GM23248 (cell line): ENCODE results near the gene GJC3. TPM values are rescaled to one million over a fixed set of nuclear protein-coding genes. Genes with fewer than 3 reads are reported as not detected.

ENCODE experiments used
- DNase-seq: peaks from one replicate; pipeline ENCODE4 v3.0.0-alpha.2; 2015
- H2AFZ ChIP-seq: fragments of 200-600 bp; sonication (generic); 2 replicates; pipeline ENCODE4 v1.6.1; 2016; ENCODE audit warnings: antibody characterized with exemption
- H3F3A ChIP-seq: fragments of 200-600 bp; sonication (generic); 2 replicates; pipeline ENCODE4 v1.6.1; 2016; ENCODE audit warnings: mild to moderate bottlenecking, antibody characterized with exemption, mixed run types; ENCODE audit not compliant: insufficient read depth
- H3K27ac ChIP-seq: fragments of 200-600 bp; sonication (generic); 2 replicates; pipeline ENCODE4 v1.5.1; 2016; ENCODE audit warnings: mild to moderate bottlenecking
- H3K27me3 ChIP-seq: fragments of 200-600 bp; sonication (generic); replicated peaks from 2 replicates; pipeline ENCODE4 v1.6.1; 2016; ENCODE audit warnings: mild to moderate bottlenecking; ENCODE audit not compliant: insufficient read depth
- H3K36me3 ChIP-seq: fragments of 200-600 bp; sonication (generic); 2 replicates; pipeline ENCODE4 v1.6.1; 2016; ENCODE audit warnings: low read depth, mild to moderate bottlenecking
- H3K4me1 ChIP-seq: fragments of 200-600 bp; sonication (generic); 2 replicates; pipeline ENCODE4 v1.6.1; 2016; ENCODE audit warnings: mild to moderate bottlenecking; ENCODE audit not compliant: insufficient read depth
- H3K4me2 ChIP-seq: fragments of 200-600 bp; sonication (generic); one replicate; pipeline ENCODE4 v1.6.1; 2016; ENCODE audit warnings: mild to moderate bottlenecking; ENCODE audit not compliant: unreplicated experiment
- H3K4me3 ChIP-seq: fragments of 200-600 bp; sonication (generic); 2 replicates; pipeline ENCODE4 v1.5.1; 2016; ENCODE audit warnings: mild to moderate bottlenecking
- H3K79me2 ChIP-seq: fragments of 200-600 bp; sonication (generic); 2 replicates; pipeline ENCODE4 v1.6.1; 2016; ENCODE audit warnings: mild to moderate bottlenecking; ENCODE audit not compliant: insufficient read depth
- H3K9ac ChIP-seq: fragments of 200-600 bp; sonication (generic); 2 replicates; pipeline ENCODE4 v1.6.1; 2016; ENCODE audit warnings: mild to moderate bottlenecking
- H3K9me2 ChIP-seq: fragments of 200-600 bp; sonication (generic); 2 replicates; pipeline ENCODE4 v1.6.1; 2016; ENCODE audit warnings: mixed run types, mild to moderate bottlenecking, moderate library complexity; ENCODE audit not compliant: insufficient read depth
- H3K9me3 ChIP-seq: fragments of 200-600 bp; sonication (generic); one replicate; pipeline ENCODE4 v1.6.1; 2017; ENCODE audit warnings: low read depth
- H4K20me1 ChIP-seq: fragments of 200-600 bp; sonication (generic); 2 replicates; pipeline ENCODE4 v1.6.0; 2016; ENCODE audit not compliant: insufficient read depth
- EZH2 ChIP-seq: fragments of 200-600 bp; sonication (generic); IDR thresholded peaks from 2 replicates; pipeline ENCODE4 v1.6.1; 2018; ENCODE audit warnings: antibody characterized with exemption, mild to moderate bottlenecking; ENCODE audit not compliant: insufficient read depth, poor library complexity, severe bottlenecking
- EZH2phosphoT487 ChIP-seq: fragments of 200-600 bp; sonication (generic); IDR thresholded peaks from 2 replicates; pipeline ENCODE4 v1.6.1; 2018; ENCODE audit warnings: antibody characterized with exemption, moderate library complexity, mild to moderate bottlenecking, low read depth; ENCODE audit not compliant: insufficient read depth
- WGBS, 2 experiments: methylation state at CpG; one replicate each; pipeline ENCODE4 v1.1.6; 2015 to 2017; ENCODE audit warnings: low lambda C conversion rate in 2 of 2, low coverage in 1 of 2; ENCODE audit errors: missing lambda C conversion rate in 2 of 2; 5-methylcytosine and 5-hydroxymethylcytosine counted together
- in situ Hi-C: fragments of 300-500 bp; cut with MboI; formaldehyde crosslinking; loops from 2 replicates; pipeline ENCODE4 v1.15.0; 2020
- polyA plus RNA-seq: library from polyadenylated mRNA; unstranded; fragments of >200 nt; fragmentation: Nextera tagmentation; extraction: Ambion mirVana; gene quantifications from 2 replicates; pipeline ENCODE4 v1.2.1, GENCODE V29; 2016
- total RNA-seq: library from RNA; depleted of rRNA; stranded (reverse); fragments of >200 nt; shearing (Covaris generic); gene quantifications from 2 replicates; pipeline ENCODE4 v1.2.3, GENCODE V29; 2014

GJC3 gene
- total and polyA plus RNA-seq, 2 experiments from 2014 or later = not detected

DNA sequence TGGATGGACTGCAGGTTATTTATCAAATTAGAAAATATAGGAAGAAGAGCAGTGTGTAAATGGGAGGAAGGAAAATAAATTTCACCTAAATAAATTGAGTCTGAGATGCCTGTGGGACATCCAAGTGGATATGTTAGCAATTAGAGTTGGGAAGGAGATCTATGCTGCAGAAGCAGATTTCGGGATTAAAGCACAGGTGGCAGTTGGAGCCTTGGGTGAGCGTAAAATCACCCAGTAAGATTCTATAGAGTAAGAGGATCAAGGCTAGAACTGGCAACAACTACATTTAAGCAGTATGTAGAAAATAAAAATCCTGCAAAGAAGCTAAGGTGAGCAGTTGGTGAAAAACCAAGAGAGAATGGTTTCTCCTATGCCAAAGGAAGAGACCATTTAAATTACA is 18.4 kb downstream of the GJC3 start:
- no peaks in the 10 kb centered on the region for H3K4me1 ChIP-seq
- H3K9me2 ChIP-seq = no peaks in the 10 kb centered on the region
- no peak overlapping the region for H3K4me3 ChIP-seq
- no peak overlapping the region for H3K9ac ChIP-seq
- 98 to 100% methylated on average over 2 of the region's 2 CpGs for WGBS, 2 experiments
- H3F3A ChIP-seq = peaks cover 13% of the 10 kb centered on the region; the same call in 1 of the 2 replicates
- no peaks in the 10 kb centered on the region for H3K9me3 ChIP-seq
- H3K79me2 ChIP-seq = peaks cover 99% of the 10 kb centered on the region
- in situ Hi-C loops = no loop called here
- no peak overlapping the region for H3K4me2 ChIP-seq
- no peak overlapping the region for H3K27ac ChIP-seq
- peaks cover 35% of the 10 kb centered on the region for H3K36me3 ChIP-seq
- TF ChIP-seq EZH2 (no peak), EZH2phosphoT487 (no peak)
- H3K27me3 ChIP-seq = no peaks in the 10 kb centered on the region
- H4K20me1 ChIP-seq = 0 out of 2 replicates have a peak, but pooled peaks cover 14% of the 10 kb centered on the region
- H2AFZ ChIP-seq = no peak overlapping the region
- DNase-seq = no peak

DNA sequence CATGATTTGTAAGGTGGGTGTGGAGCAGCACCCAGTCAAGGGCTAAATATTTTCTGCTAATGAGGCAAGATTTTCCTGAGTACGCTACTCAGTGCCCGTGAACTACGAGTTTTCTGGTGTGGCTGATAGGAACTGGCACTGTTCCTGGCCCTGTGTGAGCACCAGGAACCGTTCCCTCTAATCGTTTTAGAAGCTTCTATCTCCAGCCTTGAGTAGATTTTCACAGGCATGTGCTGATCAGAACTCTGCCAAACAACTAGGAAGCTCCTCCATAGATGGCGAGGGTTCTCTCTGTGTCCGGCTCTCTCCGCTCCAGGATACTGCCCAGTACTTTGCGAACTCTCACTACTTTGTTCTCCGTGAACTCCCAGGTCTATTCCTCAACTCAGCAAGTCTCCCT is 27.8 kb downstream of the GJC3 start:
- no peak overlapping the region for H3K9ac ChIP-seq
- peaks cover 50% of the 10 kb centered on the region for H3K36me3 ChIP-seq
- peaks cover 13% of the 10 kb centered on the region for H3K79me2 ChIP-seq
- in situ Hi-C loops = no loop called here
- H3K4me3 ChIP-seq = no peak overlapping the region
- H2AFZ ChIP-seq = no peak overlapping the region
- DNase-seq = no peak
- no peaks in the 10 kb centered on the region for H3K4me1 ChIP-seq
- TF ChIP-seq EZH2 (no peak), EZH2phosphoT487 (no peak)
- no peaks in the 10 kb centered on the region for H3K9me2 ChIP-seq
- H3K4me2 ChIP-seq = no peak overlapping the region
- H3K27ac ChIP-seq = no peak overlapping the region
- no peaks in the 10 kb centered on the region for H3F3A ChIP-seq
- H4K20me1 ChIP-seq = no peaks in the 10 kb centered on the region
- H3K27me3 ChIP-seq = no peaks in the 10 kb centered on the region
- WGBS, 2 experiments = 94 to 95% methylated on average over 10 of the region's 10 CpGs
- no peaks in the 10 kb centered on the region for H3K9me3 ChIP-seq

- no peak overlapping the region for H3K27ac ChIP-seq
- no peak for DNase-seq
- H3K9me2 ChIP-seq = no peaks in the 10 kb centered on the region
- H3K9me3 ChIP-seq = no peaks in the 10 kb centered on the region
- no peaks in the 10 kb centered on the region for H3K4me1 ChIP-seq
- no peak overlapping the region for H3K4me2 ChIP-seq
- peaks cover 44% of the 10 kb centered on the region for H3K36me3 ChIP-seq
- no peaks in the 10 kb centered on the region for H4K20me1 ChIP-seq
- no peak overlapping the region for H3K9ac ChIP-seq
- 0 out of 2 replicates have a peak, but pooled peaks cover 5% of the 10 kb centered on the region for H3F3A ChIP-seq
- no peak overlapping the region for H2AFZ ChIP-seq
- TF ChIP-seq EZH2phosphoT487 = no peak
- H3K4me3 ChIP-seq = no peak overlapping the region
- 0 out of 2 replicates have a peak, but pooled peaks cover 6% of the 10 kb centered on the region for H3K79me2 ChIP-seq
- in situ Hi-C loops = no loop called here
- H3K27me3 ChIP-seq = no peaks in the 10 kb centered on the region
- WGBS, 2 experiments = 99 to 100% methylated on average over 6 of the region's 6 CpGs
These were observed 29.4 kb downstream of the GJC3 start for GRCh38 chr7:99899830-99900519.

- H3K79me2 ChIP-seq = no peaks in the 10 kb centered on the region
- no peak overlapping the region for H3K9ac ChIP-seq
- TF ChIP-seq EZH2 (no peak), EZH2phosphoT487 (no peak)
- no peaks in the 10 kb centered on the region for H3K27me3 ChIP-seq
- H3K4me1 ChIP-seq = no peaks in the 10 kb centered on the region
- H3K4me2 ChIP-seq = no peak overlapping the region
- H3F3A ChIP-seq = 0 out of 2 replicates have a peak, but pooled peaks cover 5% of the 10 kb centered on the region
- no peak overlapping the region for H3K27ac ChIP-seq
- no peaks in the 10 kb centered on the region for H4K20me1 ChIP-seq
- peaks cover 41% of the 10 kb centered on the region for H3K36me3 ChIP-seq
- in situ Hi-C loops = no loop called here
- no peaks in the 10 kb centered on the region for H3K9me2 ChIP-seq
- DNase-seq = no peak
- H3K4me3 ChIP-seq = no peak overlapping the region
- no peaks in the 10 kb centered on the region for H3K9me3 ChIP-seq
- 48 to 49% methylated on average over 3 of the region's 3 CpGs for WGBS, 2 experiments
- no peak overlapping the region for H2AFZ ChIP-seq
These were observed 30.6 kb downstream of the GJC3 start for GRCh38 chr7:99898836-99899235.
